Glutamatergic neuron (in vitro differentiated cells): Measurements from ENCODE around the gene DIP2B. TPM values are rescaled to one million over a fixed set of nuclear protein-coding genes. Genes with fewer than 3 reads are reported as not detected.

Source experiments
- DNase-seq: peaks from one replicate; pipeline ENCODE4 v3.0.0; 2022
- H3K27ac Mint-ChIP-seq: one replicate; pipeline ENCODE4 v1.8.0; 2020; ENCODE audit warnings: mild to moderate bottlenecking, mixed read lengths, inconsistent platforms; ENCODE audit not compliant: unreplicated experiment
- H3K27me3 Mint-ChIP-seq: one replicate; pipeline ENCODE4 v1.8.0; 2020; ENCODE audit warnings: mild to moderate bottlenecking, moderate library complexity, mixed read lengths, inconsistent platforms; ENCODE audit not compliant: unreplicated experiment
- H3K36me3 Mint-ChIP-seq: one replicate; pipeline ENCODE4 v1.8.0; 2020; ENCODE audit warnings: mild to moderate bottlenecking, mixed read lengths, inconsistent platforms; ENCODE audit not compliant: unreplicated experiment
- H3K4me1 Mint-ChIP-seq: one replicate; pipeline ENCODE4 v1.8.0; 2020; ENCODE audit warnings: mild to moderate bottlenecking, low read depth, mixed read lengths, inconsistent platforms; ENCODE audit not compliant: unreplicated experiment
- H3K4me3 Mint-ChIP-seq: one replicate; pipeline ENCODE4 v1.8.0; 2020; ENCODE audit warnings: mild to moderate bottlenecking, mixed read lengths, inconsistent platforms; ENCODE audit not compliant: unreplicated experiment
- H3K9me3 Mint-ChIP-seq: one replicate; pipeline ENCODE4 v1.8.0; 2020; ENCODE audit warnings: mild to moderate bottlenecking, moderate library complexity, mixed read lengths, inconsistent platforms; ENCODE audit not compliant: unreplicated experiment
- CTCF ChIP-seq: fragments of 200-600 bp; sonication (generic); IDR thresholded peaks from one replicate; pipeline ENCODE4 v1.5.0; 2021; ENCODE audit not compliant: partially characterized antibody, unreplicated experiment
- total RNA-seq: library from RNA; stranded (reverse); fragmentation: NEBNext Ultra II Directional; extraction: Animal tissue kit (Norgen Biotek cat#: 25700); gene quantifications from one replicate; pipeline ENCODE4 v1.2.1, GENCODE V29; 2021; ENCODE audit not compliant: unreplicated experiment

Gene DIP2B
- total RNA-seq, 1 donor from 2014 or later = 37.3 TPM

GRCh38 chr12:50621399-50622300 lies 116.9 kb downstream of the DIP2B start:
- no peak for DNase-seq
- Mint-ChIP-seq H3K27me3 (no peaks in the 10 kb centered on the region), H3K27ac (no peak overlapping the region), H3K9me3 (no peaks in the 10 kb centered on the region), H3K4me1 (peaks cover 31% of the 10 kb centered on the region), H3K36me3 (no peaks in the 10 kb centered on the region), H3K4me3 (no peak overlapping the region)
- TF ChIP-seq CTCF = no peak

GRCh38 chr12:50625029-50625925 lies 120.5 kb downstream of the DIP2B start:
- H3K36me3 Mint-ChIP-seq = peaks cover 3% of the 10 kb centered on the region
- no peaks in the 10 kb centered on the region for H3K9me3 Mint-ChIP-seq
- DNase-seq = no peak
- no peak overlapping the region for H3K4me3 Mint-ChIP-seq
- no peak overlapping the region for H3K27ac Mint-ChIP-seq
- H3K4me1 Mint-ChIP-seq = peaks cover 17% of the 10 kb centered on the region
- H3K27me3 Mint-ChIP-seq = no peaks in the 10 kb centered on the region
- TF ChIP-seq CTCF = no peak

DNA sequence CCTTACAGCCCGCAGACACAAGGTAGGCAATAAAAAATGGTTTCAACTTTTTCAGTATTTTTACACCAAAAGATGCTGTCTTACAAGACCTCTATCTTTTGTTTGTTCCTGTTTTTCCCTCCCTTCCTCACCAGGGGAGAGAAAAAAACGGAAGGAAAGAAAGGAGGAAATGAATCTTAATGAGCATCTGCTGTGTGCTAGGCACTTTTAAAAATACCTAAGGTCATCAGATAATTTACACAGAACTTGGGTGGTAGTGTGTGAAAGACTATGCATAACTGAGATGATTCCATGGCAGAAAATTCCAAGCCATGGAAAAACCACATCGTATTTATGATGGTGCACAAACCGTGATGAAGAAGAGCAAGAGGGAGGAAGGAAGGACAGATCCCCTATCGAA lies 121.2 kb downstream of the DIP2B start:
- DNase-seq = no peak
- no peak for TF ChIP-seq CTCF
- H3K9me3 Mint-ChIP-seq = no peaks in the 10 kb centered on the region
- no peak overlapping the region for H3K4me3 Mint-ChIP-seq
- H3K27me3 Mint-ChIP-seq = no peaks in the 10 kb centered on the region
- H3K36me3 Mint-ChIP-seq = peaks cover 3% of the 10 kb centered on the region
- peaks cover 10% of the 10 kb centered on the region for H3K4me1 Mint-ChIP-seq
- H3K27ac Mint-ChIP-seq = no peak overlapping the region

DNA sequence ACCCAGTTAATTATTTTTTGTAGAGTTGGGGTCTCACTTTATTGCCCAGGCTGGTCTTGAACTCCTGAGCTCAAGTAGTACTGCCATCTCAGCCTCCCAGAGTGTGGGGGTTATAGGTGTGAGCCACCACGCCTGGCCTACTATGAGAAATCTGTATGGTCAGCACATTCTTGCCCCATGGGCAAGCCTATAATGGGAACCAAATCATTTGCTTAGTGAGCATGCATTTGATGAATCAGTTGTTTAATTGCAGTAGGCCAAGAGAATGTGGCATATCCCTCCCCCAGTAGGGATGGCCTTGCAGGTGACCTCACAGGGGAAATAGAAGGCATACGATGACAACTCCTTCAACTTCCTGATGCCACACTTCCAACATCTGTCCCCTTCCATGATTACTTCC lies 122.7 kb downstream of the DIP2B start:
- no peak for DNase-seq
- no peak overlapping the region for H3K27ac Mint-ChIP-seq
- no peak for TF ChIP-seq CTCF

More for the DNA sequence above, 122.7 kb downstream of the DIP2B start:
- no peak overlapping the region for H3K4me3 Mint-ChIP-seq
- no peaks in the 10 kb centered on the region for H3K4me1 Mint-ChIP-seq
- H3K9me3 Mint-ChIP-seq = no peaks in the 10 kb centered on the region
- peaks cover 3% of the 10 kb centered on the region for H3K36me3 Mint-ChIP-seq
- H3K27me3 Mint-ChIP-seq = no peaks in the 10 kb centered on the region
